Measurements from ENCODE around the gene MEIOC. TPM values are rescaled to one million over a fixed set of nuclear protein-coding genes. Genes with fewer than 3 reads are reported as not detected.
"Not testable (repeated sequence)": the region's sequence is repeated elsewhere in the genome, so short reads cannot be mapped to it uniquely, and the experiment has no call there.

Gene MEIOC
- total and polyA plus RNA-seq, 4 donors, result 0.02 to 0.08 TPM; not detected in 2

DNA sequence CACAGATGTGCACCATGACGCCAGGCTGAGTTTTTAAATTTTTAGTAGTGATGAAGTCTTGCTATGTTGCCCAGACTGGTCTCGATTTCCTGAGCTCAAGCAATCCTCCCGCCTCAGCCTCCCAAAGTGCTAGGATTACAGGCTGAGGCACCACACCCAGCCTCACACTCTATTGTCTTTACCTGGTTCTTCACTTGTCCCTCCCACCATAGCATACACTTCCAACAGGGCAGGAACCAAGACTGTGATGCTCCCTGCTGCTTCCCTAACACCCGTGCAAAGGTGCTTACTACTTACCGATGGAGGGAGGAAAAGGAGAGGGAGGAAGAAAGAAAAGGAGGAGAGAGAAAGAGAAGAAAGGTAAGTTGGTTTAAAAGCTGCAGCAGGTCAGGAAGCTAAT lies 41.4 kb upstream of the MEIOC start:
- DNase-seq, result no peak
- Histone ChIP-seq H3K4me1 (ENCODE audit: control insufficient read depth in 5 of 5, insufficient read depth in 5 of 5, low read length in 5 of 5) (no peaks in the 10 kb centered on the region), H3K27me3 (ENCODE audit: control insufficient read depth in 3 of 3, insufficient read depth in 3 of 3, low read length in 2 of 3) (no peaks in the 10 kb centered on the region), H3K4me3 (no peak overlapping the region), H3K9me3 (ENCODE audit: control insufficient read depth in 4 of 4, insufficient read depth in 3 of 4, low read length in 3 of 4) (no peaks in the 10 kb centered on the region), H3K27ac (ENCODE audit: low read depth in 1 of 2, low read length in 1 of 2) (no peak overlapping the region), H3K36me3 (ENCODE audit: control insufficient read depth in 4 of 4, insufficient read depth in 4 of 4, low read length in 4 of 4) (no peaks in the 10 kb centered on the region), H3K9ac (ENCODE audit: insufficient read depth in 1 of 2, low read length in 2 of 2) (no peak overlapping the region)
- no peak for TF ChIP-seq CTCF (IDR thresholded peaks at IDR 0.05; ENCODE audit: control extremely low read depth, extremely low read depth)
- ATAC-seq (ENCODE audit: insufficient read depth, low FRiP score), result no peak
- WGBS, 2 donors, result 80 to 85% methylated on average over 5 of the region's 5 CpGs

GRCh38 chr17:44618652-44619051 lies 37.6 kb upstream of the MEIOC start:
- H3K9me3 ChIP-seq (ENCODE audit: control insufficient read depth in 4 of 4, insufficient read depth in 3 of 4, low read length in 3 of 4); H3K4me1 ChIP-seq (ENCODE audit: control insufficient read depth in 5 of 5, insufficient read depth in 5 of 5, low read length in 5 of 5); H3K27me3 ChIP-seq (ENCODE audit: control insufficient read depth in 3 of 3, insufficient read depth in 3 of 3, low read length in 2 of 3); H3K9ac ChIP-seq (ENCODE audit: insufficient read depth in 1 of 2, low read length in 2 of 2); H3K4me3 ChIP-seq; H3K27ac ChIP-seq (ENCODE audit: low read depth in 1 of 2, low read length in 1 of 2); DNase-seq; H3K36me3 ChIP-seq (ENCODE audit: control insufficient read depth in 4 of 4, insufficient read depth in 4 of 4, low read length in 4 of 4); ATAC-seq (ENCODE audit: insufficient read depth, low FRiP score): not testable (repeated sequence)
- WGBS, 2 donors, result 85 to 92% methylated on average over 9 of the region's 9 CpGs

GRCh38 chr17:44623070-44623725 lies 33.1 kb upstream of the MEIOC start:
- Histone ChIP-seq H3K4me1 (ENCODE audit: control insufficient read depth in 5 of 5, insufficient read depth in 5 of 5, low read length in 5 of 5) (peaks cover 0 to 7% (median 0%) of the 10 kb centered on the region in 5 donors), H3K4me3 (no peak overlapping the region), H3K9ac (ENCODE audit: insufficient read depth in 1 of 2, low read length in 2 of 2) (no peak overlapping the region), H3K27me3 (ENCODE audit: control insufficient read depth in 3 of 3, insufficient read depth in 3 of 3, low read length in 2 of 3) (peaks cover 0 to 8% (median 0%) of the 10 kb centered on the region in 3 donors), H3K9me3 (ENCODE audit: control insufficient read depth in 4 of 4, insufficient read depth in 3 of 4, low read length in 3 of 4) (no peaks in the 10 kb centered on the region), H3K36me3 (ENCODE audit: control insufficient read depth in 4 of 4, insufficient read depth in 4 of 4, low read length in 4 of 4) (no peaks in the 10 kb centered on the region), H3K27ac (ENCODE audit: low read depth in 1 of 2, low read length in 1 of 2) (no peak overlapping the region)
- WGBS, 2 donors, result 81 to 91% methylated on average over 6 of the region's 6 CpGs
- ATAC-seq (ENCODE audit: insufficient read depth, low FRiP score) (no peak), DNase-seq (no peak)
- no peak for TF ChIP-seq CTCF (IDR thresholded peaks at IDR 0.05; ENCODE audit: control extremely low read depth, extremely low read depth)

GRCh38 chr17:44627513-44628242 lies 28.6 kb upstream of the MEIOC start:
- Histone ChIP-seq H3K27ac (ENCODE audit: low read depth in 1 of 2, low read length in 1 of 2) (peak overlapping the region in 1 of 2 donors; percentile 26), H3K27me3 (ENCODE audit: control insufficient read depth in 3 of 3, insufficient read depth in 3 of 3, low read length in 2 of 3) (peaks cover 0 to 3% (median 0%) of the 10 kb centered on the region in 3 donors), H3K4me1 (ENCODE audit: control insufficient read depth in 5 of 5, insufficient read depth in 5 of 5, low read length in 5 of 5) (peaks cover 0 to 11% (median 0%) of the 10 kb centered on the region in 5 donors), H3K4me3 (no peak overlapping the region), H3K9ac (ENCODE audit: insufficient read depth in 1 of 2, low read length in 2 of 2) (peak overlapping the region in 1 of 2 donors; percentile 42), H3K9me3 (ENCODE audit: control insufficient read depth in 4 of 4, insufficient read depth in 3 of 4, low read length in 3 of 4) (peaks cover 0 to 2% (median 0%) of the 10 kb centered on the region in 4 donors), H3K36me3 (ENCODE audit: control insufficient read depth in 4 of 4, insufficient read depth in 4 of 4, low read length in 4 of 4) (no peaks in the 10 kb centered on the region)
- no peak for TF ChIP-seq CTCF (IDR thresholded peaks at IDR 0.05; ENCODE audit: control extremely low read depth, extremely low read depth)
- no peak for ATAC-seq (ENCODE audit: insufficient read depth, low FRiP score)
- WGBS, 2 donors, result 89 to 92% methylated on average over 9 of the region's 9 CpGs
- DNase-seq, result peak in 2 of 3 donors; percentile 18 to 30

All from lung (tissue), 12 donors.